KMS-11 (cell line): Measurements from ENCODE around the gene USP50.

Source experiments
- H2AFZ ChIP-seq: fragments of 200-600 bp; sonication (generic); 2 replicates; pipeline ENCODE4 v1.6.1; 2016; ENCODE audit warnings: antibody characterized with exemption, mixed run types, low read depth
- H3K27ac ChIP-seq: fragments of 200-600 bp; sonication (generic); 2 replicates; pipeline ENCODE4 v1.6.1; 2016; ENCODE audit warnings: mild to moderate bottlenecking, mixed run types
- H3K27me3 ChIP-seq: fragments of 200-600 bp; sonication (generic); 2 replicates; pipeline ENCODE4 v1.6.1; 2017; ENCODE audit warnings: mild to moderate bottlenecking, low read depth, mixed run types, moderate library complexity; ENCODE audit not compliant: insufficient read depth
- H3K36me3 ChIP-seq: fragments of 200-600 bp; sonication (generic); 2 replicates; pipeline ENCODE4 v1.6.1; 2017; ENCODE audit warnings: mild to moderate bottlenecking, mixed run types; ENCODE audit not compliant: insufficient read depth
- H3K4me1 ChIP-seq: fragments of 200-600 bp; sonication (generic); 2 replicates; pipeline ENCODE4 v1.6.1; 2016; ENCODE audit warnings: mild to moderate bottlenecking, low read depth, mixed run types; ENCODE audit not compliant: poor library complexity, severe bottlenecking
- H3K4me2 ChIP-seq: fragments of 200-600 bp; sonication (generic); 2 replicates; pipeline ENCODE4 v1.7.0; 2016; ENCODE audit warnings: mild to moderate bottlenecking, mixed run types
- H3K4me3 ChIP-seq: fragments of 200-600 bp; sonication (generic); IDR thresholded peaks from 2 replicates; pipeline ENCODE4 v1.6.1; 2017; ENCODE audit warnings: low read depth, low read length, mixed read lengths; ENCODE audit not compliant: insufficient read depth
- H3K79me2 ChIP-seq: fragments of 200-600 bp; sonication (generic); 2 replicates; pipeline ENCODE4 v1.6.1; 2016; ENCODE audit warnings: low read depth, mixed run types; ENCODE audit not compliant: insufficient read depth
- H3K9ac ChIP-seq: fragments of 200-600 bp; sonication (generic); 2 replicates; pipeline ENCODE4 v1.6.1; 2016; ENCODE audit warnings: mild to moderate bottlenecking, mixed run types
- H4K20me1 ChIP-seq: fragments of 200-600 bp; sonication (generic); 2 replicates; pipeline ENCODE4 v1.6.1; 2016; ENCODE audit warnings: mild to moderate bottlenecking, mixed run types; ENCODE audit not compliant: insufficient read depth
- TF ChIP-seq, protein P1 (sequence below): fragments of 200-600 bp; sonication (generic); conservative IDR thresholded peaks from 2 replicates; pipeline ENCODE4 v1.6.1; 2017; ENCODE audit warnings: low read depth, mild to moderate bottlenecking, antibody characterized with exemption, low read length, moderate library complexity, mixed read lengths

USP50 gene

DNA sequence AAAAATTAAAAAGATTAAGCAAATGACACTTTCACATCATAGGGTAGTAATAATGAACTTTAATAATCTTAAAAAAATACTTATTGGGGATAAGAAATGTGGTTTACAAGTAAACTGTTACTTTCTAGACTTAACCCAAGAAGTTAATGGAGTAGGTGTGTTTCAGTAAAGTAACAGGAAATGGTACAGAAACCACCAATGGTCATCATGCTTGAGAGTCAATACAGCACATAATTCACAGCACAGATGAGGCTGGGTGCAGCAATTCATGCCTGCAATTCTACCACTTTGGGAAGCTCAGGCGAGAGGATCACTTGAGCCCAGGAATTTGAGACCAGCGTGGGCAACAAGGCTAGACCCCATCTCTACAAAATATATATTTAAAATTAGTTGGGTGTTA, 11.5 kb upstream of the USP50 start:
- no peak overlapping the region for H3K9ac ChIP-seq
- no peak overlapping the region for H3K27ac ChIP-seq
- H3K4me2 ChIP-seq: no peak overlapping the region
- TF ChIP-seq, protein P1, sequence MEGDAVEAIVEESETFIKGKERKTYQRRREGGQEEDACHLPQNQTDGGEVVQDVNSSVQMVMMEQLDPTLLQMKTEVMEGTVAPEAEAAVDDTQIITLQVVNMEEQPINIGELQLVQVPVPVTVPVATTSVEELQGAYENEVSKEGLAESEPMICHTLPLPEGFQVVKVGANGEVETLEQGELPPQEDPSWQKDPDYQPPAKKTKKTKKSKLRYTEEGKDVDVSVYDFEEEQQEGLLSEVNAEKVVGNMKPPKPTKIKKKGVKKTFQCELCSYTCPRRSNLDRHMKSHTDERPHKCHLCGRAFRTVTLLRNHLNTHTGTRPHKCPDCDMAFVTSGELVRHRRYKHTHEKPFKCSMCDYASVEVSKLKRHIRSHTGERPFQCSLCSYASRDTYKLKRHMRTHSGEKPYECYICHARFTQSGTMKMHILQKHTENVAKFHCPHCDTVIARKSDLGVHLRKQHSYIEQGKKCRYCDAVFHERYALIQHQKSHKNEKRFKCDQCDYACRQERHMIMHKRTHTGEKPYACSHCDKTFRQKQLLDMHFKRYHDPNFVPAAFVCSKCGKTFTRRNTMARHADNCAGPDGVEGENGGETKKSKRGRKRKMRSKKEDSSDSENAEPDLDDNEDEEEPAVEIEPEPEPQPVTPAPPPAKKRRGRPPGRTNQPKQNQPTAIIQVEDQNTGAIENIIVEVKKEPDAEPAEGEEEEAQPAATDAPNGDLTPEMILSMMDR: no peak
- H3K4me1 ChIP-seq: peaks cover 2% of the 10 kb centered on the region
- H3K79me2 ChIP-seq: no peaks in the 10 kb centered on the region
- no peak overlapping the region for H2AFZ ChIP-seq
- H3K4me3 ChIP-seq: no peak overlapping the region
- H3K36me3 ChIP-seq: no peaks in the 10 kb centered on the region
- H3K27me3 ChIP-seq: no peaks in the 10 kb centered on the region
- H4K20me1 ChIP-seq: no peaks in the 10 kb centered on the region

GRCh38 chr15:50556642-50557371, 10.3 kb upstream of the USP50 start:
- no peaks in the 10 kb centered on the region for H3K27me3 ChIP-seq

GRCh38 chr15:50552238-50552637, 5.8 kb upstream of the USP50 start:
- Histone ChIP-seq H3K79me2 (no peaks in the 10 kb centered on the region), H3K4me2 (no peak overlapping the region), H3K4me1 (no peaks in the 10 kb centered on the region), H4K20me1 (no peaks in the 10 kb centered on the region), H2AFZ (no peak overlapping the region), H3K9ac (no peak overlapping the region), H3K27ac (no peak overlapping the region), H3K36me3 (no peaks in the 10 kb centered on the region), H3K4me3 (no peak overlapping the region), H3K27me3 (no peaks in the 10 kb centered on the region)
- TF ChIP-seq, protein P1: no peak

More at GRCh38 chr15:50556642-50557371, 10.3 kb upstream of the USP50 start:
- H2AFZ ChIP-seq: no peak overlapping the region
- H3K36me3 ChIP-seq: no peaks in the 10 kb centered on the region
- no peaks in the 10 kb centered on the region for H3K4me1 ChIP-seq
- no peak overlapping the region for H3K4me3 ChIP-seq
- H3K27ac ChIP-seq: no peak overlapping the region
- no peak overlapping the region for H3K4me2 ChIP-seq
- TF ChIP-seq, protein P1: no peak
- H3K79me2 ChIP-seq: no peaks in the 10 kb centered on the region
- no peak overlapping the region for H3K9ac ChIP-seq
- H4K20me1 ChIP-seq: no peaks in the 10 kb centered on the region

DNA sequence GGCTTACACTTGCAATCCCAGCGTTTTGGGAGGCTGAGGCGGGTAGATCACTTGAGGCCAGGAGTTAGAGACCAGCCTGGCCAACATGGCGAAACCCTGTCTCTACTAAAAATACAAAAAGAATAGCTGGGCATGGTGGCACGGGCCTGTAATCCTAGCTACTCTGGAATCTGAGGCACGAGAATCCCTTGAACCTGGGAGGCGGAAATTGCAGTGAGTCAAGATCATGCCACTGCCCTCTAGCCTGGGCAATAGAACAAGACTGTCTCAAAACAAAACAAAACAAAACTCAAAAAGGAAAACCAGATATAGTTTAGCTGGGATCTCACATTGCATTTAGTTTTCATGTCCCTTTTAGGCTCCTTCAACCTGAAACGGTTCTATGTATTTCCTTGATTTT, 2.9 kb upstream of the USP50 start:
- Histone ChIP-seq H3K27me3 (no peaks in the 10 kb centered on the region), H3K4me3 (no peak overlapping the region), H4K20me1 (no peaks in the 10 kb centered on the region), H3K36me3 (no peaks in the 10 kb centered on the region), H3K9ac (no peak overlapping the region), H3K27ac (no peak overlapping the region), H2AFZ (no peak overlapping the region), H3K4me2 (no peak overlapping the region), H3K4me1 (no peaks in the 10 kb centered on the region), H3K79me2 (no peaks in the 10 kb centered on the region)
- TF ChIP-seq, protein P1: no peak
